COR-L47 (cell line): ENCODE measurements around the gene POLR2J.
"Not testable (repeated sequence)": the region's sequence is repeated elsewhere in the genome, so short reads cannot be mapped to it uniquely, and the experiment has no call there.

Source experiments
- DNase-seq: peaks from one replicate; lab custom pipeline; 2025; lab: John Stamatoyannopoulos, UW

POLR2J gene

DNA sequence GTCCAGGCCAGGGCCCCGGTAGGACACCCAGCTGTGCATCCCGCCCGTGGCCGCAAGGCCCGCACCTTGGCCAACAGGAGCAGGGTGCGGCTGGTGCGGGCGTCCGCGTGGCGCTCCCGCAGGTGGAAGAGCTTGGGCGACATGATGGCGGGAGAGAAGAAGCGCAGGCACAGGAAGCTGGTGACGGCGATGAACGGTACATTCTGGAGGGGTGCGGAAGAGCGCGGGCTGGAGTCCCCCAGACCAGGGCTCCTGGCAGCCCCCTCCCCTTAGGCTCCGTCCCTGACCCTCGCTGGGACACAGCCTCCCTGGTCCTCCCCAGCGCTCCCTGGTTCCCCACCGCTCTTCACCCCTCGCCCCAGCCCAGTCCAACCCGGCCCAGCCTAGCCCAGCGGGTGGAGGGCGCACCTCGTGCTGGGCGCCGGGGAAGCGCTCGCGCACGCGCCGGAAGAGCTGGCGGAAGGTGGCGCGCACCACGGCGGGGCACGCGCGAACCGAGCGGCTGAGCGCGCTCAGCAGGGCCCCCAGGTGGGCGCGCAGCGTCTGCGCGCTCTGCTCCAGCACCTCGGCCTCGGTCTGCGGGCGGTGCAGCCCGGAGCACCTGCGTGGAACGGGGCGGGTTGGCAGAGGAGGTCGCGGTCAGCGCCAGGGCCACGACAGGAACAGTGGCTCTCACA lies 15.9 kb upstream of the POLR2J start:
- not testable (repeated sequence) for DNase-seq

DNA sequence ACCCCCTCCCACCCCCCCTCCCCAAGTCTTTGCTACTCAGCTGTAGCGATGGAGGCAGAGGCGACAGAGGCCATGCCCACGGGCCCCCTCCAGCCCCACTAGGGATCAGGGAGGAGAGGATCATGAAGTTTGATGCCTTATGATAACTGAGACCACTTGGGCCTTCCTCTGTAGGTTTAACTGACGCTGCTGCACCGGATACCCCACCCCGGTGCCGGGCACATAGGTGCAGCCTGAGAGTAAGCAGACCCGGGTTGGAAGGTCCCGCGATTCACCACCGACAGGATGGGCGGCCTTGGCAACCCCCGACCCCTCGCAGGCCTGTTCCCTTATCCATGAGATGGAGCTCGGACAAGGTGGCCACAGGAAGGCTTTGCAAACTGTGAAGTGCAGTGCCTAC lies 15.3 kb upstream of the POLR2J start:
- DNase-seq: not testable (repeated sequence)

DNA sequence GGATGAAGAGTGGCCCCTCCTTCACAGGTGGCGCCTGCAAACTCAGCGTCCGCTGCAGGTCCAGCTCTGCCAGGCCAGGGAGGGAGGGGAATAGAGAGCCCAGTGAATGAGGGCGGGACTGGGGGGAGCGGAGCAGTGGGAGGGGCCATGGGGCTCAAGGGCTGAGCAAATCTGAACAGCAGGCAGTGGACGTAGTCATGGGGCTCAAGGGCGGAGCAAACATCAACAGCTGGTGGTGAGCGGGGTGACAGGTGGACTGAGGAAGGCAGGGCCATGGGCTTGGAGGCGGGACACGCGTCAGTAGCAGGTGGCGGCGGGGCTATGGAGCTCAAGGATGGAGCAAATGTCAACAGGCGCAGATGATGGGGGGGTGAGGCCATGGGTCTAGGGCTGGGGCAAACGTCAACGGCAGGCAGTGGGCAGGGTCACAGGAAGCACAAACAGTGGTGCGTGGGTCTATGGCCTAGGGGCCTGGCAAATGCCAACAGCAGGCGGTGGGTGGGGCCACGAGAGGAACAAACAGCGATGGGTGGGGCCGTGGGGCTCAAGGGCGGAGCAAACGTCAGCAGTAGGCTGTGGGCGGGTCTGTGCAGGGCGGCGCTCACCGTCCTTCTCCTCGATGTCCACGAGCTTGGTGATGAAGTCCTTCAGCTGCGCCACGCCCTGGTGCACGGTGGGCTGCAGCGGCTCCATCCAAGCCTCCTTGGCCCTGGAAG lies 14.7 kb upstream of the POLR2J start:
- DNase-seq: not testable (repeated sequence)

DNA sequence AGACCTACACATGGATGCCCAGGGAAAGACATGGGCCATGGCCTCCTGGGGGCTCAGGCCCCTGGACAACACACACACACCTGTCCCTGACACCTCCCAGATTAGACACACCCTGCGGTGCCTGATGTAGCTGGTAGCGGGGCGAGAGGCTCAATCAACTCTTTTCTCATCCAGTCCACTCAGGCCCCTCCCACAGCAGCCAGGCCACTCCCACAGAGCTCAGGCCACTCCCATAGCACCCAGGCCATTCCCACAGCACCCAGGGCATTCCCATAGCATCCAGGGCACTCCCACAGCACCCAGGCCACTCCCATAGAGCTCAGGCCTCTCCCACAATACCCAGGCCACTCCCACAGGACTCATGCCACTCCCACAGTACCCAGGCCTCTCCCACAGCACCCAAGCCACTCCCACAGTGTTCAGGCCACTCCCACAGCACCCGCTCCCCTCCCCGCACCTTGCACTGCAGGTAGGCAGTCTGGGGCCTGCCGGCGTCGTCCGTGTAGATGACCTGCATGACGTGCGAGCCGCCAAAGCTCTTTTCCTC lies 11.9 kb upstream of the POLR2J start:
- not testable (repeated sequence) for DNase-seq

DNA sequence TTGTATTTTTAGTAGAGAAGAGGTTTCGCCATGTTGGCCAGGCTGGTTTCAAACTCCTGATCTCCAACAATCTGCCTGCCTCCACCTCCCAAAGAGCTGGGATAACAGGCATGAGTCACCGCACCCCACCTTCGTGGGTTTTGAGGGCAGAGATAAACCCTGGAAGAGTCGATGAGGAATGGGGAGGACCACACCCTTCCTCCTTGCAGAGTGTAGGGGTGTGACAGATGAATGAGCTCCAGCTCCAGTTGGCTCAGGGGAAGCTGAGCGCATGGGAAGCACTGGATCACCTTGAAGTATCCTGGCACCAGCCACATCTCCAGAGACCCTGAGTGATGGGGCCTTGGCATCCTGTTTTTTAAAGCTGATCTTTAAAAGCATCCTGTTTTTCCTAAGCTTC lies 5.6 kb upstream of the POLR2J start:
- not testable (repeated sequence) for DNase-seq

DNA sequence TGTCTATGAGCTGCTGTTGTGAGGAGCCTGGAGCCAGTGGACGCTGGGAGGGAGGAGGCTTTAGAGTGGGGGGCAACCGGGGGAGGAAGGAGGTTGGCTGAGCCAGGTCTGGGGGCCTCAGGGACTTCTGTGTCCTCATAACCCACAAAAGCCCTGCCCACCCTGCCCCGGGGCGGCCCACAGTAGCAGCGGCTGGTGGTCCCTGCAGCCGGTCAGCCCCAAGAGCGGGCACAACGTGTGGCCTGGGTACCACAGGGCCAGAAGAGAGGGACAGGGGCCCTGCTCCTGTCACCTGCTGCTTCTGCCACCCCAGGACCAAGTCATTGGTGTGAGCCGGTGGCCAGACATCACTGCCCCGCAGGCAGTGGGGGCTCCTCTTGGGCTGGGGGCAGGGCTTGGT lies 3.2 kb upstream of the POLR2J start:
- not testable (repeated sequence) for DNase-seq

DNA sequence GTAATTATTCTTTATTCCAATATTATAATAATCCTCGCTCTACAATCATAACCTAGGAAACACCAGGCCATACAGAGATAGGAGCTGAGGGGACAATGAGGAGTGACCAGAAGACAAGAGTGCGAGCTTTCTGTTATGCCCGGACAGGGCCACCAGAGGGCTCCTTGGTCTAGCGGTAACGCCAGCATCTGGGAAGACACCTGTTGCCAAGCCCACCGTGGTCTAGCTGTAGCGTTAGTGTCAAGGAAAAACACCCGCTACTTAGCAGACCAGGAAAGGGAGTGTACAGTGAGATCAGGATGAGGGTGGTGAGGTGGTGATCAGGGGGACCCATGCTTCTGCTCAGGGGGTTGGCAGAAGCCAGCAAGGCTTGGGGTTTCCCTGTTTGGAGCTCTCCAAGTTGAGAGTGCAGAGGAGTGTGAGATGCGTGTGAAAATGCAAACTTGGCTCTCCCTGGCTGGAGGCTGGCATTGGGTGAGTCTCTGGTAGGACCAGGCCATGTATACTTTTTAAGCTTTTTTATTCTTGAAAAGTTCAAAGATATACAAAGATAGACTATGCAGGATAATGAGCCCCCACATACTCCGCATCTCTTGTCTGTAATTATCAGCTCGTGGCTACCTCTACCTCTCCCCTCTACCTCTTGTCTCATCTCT lies 1.4 kb upstream of the POLR2J start:
- DNase-seq: not testable (repeated sequence)

DNA sequence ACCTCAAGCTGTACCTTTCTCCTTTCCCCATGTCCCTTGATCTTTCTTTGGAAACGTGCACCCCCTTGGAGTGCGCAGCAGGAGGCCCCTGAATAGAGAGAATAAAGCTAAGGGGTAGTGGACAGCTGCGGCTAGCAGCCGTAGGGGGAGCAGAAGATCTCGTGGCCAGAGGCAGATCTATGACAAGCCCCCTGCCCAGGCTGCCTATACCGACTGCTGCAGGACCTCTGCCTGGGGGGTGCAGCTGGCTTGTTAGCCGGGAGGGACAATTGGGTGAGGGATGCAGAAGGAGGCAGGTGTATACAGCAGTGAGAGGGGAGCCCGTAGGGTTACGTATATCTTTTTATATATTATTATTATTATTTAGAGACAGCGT lies 475 bp upstream of the POLR2J start:
- not testable (repeated sequence) for DNase-seq

DNA sequence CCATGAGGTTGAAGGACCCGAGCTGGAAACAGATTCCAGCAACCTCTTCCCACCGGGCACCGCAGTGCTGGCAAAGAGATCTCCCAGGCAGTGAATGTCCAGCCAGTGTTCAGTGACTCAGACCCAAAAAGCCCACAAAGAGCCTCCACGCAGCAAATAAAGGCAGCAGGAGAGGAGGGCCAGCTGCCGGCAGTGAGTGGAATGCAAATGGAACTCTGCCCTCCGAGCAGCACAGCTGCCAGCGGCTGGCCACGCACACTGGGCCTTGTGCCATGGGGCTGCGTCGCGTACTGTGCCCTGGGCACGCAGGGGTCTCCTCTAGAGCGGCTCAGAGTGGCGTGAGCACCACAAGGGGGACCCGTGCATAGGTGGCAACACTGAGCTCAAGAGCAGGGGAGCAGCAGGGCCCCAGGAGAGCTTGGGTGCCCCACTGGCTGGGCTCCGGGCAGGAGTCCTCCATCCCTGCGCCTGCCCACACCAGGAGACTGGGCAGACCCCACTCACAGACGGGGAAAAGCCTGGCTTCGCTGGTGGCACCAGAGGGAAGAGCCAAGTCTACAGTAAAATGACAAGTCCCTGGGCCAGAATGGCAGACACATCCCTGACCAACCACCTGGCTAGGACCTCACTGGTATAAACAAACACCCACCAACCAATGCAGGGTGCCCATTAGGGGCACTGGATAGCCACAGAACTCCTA lies 3.8 kb downstream of the POLR2J start:
- DNase-seq: not testable (repeated sequence)

DNA sequence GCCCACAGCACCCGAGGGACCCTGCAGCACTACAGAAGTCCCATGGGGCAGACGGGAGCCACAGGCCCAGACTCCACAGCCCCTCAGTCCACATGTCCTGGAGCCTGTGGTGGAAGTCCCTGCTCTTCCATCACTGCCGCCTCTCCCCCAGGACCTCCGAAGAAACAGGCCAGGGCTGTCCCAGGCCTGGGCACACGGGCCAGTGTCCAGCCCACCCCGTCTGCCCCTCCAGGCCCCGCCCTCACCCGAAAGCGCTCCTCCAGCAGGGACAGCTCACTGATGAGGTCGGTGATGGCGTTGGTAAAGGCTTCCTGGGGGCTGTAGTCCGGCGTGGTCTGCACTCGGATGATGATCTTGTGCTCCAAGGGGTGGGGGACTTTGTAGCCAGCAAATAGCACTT lies 4.6 kb downstream of the POLR2J start:
- not testable (repeated sequence) for DNase-seq

DNA sequence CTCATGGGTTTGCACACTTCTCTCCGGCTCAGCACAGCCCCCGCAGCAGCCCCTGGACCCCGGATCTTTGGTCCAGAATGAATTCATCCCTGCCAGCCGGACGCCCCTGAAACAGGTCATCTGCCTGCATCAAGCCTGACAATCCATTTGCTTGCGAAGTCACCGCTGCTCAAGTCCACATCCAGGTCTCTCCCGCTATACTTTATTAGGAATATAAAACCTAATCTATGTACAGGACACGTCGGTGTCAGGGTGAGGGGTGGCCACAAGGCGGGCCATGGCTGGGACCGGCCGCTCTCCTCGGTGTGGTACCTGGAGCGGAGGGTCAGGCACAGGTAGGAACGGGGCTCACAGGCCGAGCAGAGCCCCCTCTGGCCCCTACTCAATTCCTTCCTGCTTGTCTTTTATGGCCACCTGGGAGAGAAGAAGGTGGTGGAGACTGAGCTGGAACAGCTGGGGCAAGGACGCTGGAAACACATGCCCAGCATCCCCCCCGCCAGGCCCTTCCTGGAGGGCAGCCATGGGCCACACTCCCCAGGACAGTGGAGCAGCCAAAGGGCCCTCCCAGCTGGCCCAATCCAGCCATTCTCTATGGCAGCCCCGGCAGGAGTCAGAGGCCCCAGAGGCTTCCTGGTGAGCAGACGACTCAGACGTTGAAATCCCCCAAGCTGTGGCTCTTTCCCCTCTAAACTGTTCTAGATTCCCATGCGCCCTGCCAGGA lies 5.3 kb downstream of the POLR2J start:
- no peak for DNase-seq

DNA sequence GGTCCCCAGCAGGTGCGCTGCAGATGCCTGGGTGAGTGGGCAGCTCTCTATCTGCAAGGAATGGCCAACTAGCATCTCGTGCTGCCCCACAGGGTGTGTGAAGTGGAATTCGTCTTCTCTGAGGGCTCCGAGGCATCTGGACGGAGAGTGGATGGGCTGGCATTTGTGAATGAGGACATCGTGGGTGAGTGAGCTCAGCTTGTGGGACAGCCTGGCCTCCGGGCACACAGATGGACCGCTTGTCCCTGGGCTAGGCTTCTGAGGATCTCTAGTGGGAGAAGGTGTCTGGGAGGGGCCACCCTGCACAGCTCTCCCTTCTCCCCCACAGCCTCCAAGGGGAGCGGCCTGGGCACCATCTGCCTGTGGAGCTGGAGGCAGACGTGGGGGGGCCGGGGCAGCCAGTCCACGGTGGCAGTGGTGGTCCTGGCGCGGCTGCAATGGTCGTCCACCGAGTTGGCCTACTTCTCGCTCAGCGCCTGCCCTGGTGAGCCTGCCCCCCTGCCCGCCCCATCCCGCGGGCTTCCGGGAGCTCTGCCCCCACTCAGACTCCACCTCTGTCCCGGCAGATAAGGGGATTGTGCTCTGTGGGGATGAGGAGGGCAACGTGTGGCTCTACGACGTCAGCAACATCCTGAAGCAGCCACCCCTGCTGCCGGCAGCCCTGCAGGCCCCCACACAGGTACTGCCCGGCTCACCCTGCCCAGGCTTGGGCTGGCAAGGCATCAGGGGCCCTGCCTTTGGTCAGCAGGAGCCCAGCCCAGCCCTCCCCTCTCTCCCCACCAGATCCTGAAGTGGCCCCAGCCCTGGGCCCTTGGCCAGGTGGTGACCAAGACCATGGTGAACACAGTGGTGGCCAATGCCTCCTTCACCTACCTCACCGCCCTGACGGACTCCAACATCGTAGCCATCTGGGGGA lies 6.3 kb downstream of the POLR2J start:
- DNase-seq: no peak

DNA sequence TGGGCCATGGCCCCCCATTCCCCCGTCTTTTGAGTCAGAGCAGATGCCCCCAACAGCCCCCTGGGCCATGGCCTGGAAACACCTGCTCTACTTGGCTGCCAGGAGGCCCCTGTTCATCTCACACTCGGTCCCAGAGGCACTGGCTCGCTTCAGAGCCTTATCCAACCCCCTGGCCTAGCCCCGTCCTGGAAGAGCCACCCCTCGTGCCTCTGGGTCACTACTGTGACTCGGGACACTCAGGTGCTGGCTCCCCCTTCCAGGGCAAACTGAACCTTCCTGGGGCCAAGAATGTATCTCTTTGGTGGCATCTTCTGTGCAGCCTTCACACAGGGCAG lies 7.0 kb downstream of the POLR2J start:
- no peak for DNase-seq

DNA sequence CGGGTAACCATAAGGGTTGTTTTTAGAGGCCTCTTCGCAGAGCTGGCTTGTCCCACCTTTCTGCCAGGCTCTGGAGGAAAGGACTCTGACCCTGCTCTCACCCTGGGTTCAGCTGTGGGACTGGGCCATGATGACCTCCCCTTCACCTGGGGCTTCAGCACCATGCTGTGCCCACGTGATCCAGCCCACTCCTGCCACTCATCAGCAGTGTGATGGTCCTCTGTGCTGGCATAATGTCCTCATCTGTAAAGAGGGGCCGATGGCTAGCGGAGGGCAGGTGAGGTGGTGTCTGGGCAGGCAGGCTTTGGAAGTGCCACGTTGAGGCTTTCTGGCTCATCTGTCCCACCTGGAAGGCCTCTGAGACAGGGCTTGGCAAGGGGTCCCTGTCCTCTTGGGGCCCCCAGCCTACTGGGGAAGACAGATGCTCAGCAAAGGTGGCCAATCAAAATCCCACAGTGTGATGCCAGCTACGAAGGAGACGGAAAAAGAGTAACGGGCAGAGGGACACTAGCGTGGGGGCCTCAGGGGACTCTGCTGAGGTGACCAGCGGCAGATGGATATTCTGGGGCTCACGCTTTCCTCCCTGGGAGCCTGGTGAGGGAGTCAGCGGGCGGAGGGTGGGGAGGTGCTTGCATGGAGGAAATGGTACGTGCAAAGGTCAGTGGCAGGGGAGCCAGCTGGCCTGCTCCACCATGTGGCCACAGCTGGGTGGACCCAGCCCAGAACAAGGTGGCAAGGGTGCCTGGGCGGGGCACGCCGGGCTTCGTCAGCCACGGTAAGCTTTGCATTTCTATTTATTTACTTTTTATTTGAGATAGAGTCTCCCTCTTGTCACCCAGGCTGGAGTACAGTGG lies 8.5 kb downstream of the POLR2J start:
- no peak for DNase-seq

DNA sequence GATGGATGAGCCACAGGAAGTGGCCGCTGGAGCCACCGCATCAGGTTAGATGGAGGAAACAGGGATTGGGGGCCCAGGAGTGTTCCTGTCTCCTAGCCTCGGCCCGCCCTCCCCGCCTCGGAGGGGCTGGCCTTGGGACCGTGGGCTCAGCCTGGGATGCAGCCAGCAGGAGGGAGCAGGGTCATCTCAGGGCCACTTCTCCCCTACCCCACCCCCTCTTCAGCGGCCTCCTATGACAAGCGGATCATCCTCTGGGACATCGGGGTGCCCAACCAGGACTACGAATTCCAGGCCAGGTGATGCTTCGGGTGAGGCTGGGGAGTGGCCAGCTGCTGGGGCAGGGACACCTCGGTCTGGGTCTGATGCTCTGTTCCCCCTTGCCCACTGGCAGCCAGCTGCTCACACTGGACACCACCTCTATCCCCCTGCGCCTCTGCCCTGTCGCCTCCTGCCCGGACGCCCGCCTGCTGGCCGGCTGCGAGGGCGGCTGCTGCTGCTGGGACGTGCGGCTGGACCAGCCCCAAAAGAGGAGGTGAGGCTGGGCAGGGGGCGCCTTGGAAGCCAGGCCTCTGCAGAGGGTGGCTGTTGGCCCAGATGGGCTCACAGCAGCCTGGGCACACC lies 9.3 kb downstream of the POLR2J start:
- DNase-seq: no peak

DNA sequence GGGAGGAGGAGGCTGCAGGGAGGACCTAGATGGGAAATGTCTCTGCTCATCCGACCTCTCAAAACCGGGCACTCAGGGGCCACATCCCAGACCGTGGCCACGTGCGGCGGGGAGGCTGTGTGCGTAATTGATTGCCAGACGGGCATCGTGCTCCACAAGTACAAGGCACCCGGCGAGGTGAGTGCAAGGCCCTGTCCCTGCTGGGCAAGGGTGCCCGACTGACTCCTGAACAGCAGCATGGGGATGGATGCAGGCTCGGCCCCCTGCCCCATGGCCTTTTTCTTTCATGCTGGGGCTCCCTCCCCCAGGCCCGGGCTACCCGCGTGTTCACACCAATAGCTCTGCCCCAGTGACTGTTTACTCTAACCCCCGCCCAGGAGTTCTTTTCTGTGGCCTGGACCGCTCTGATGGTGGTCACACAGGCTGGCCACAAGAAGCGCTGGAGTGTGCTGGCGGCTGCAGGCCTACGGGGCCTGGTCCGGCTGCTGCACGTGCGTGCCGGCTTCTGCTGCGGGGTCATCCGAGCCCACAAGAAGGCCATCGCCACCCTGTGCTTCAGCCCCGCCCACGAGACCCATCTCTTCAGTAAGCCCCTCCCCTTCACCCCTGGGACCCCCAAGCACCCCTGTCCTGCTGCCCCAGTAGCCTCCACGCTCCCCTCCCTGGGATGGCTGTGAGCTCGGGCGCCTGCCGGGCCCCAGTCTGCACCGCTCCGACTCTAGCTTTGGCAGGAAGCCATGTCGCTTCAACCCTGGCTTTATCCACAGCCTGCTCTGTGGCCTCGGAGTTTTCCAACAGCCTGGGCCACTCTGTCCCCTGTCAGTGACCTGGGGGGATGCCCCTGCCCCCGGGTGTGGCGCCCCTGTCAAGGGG lies 10.0 kb downstream of the POLR2J start:
- no peak for DNase-seq

DNA sequence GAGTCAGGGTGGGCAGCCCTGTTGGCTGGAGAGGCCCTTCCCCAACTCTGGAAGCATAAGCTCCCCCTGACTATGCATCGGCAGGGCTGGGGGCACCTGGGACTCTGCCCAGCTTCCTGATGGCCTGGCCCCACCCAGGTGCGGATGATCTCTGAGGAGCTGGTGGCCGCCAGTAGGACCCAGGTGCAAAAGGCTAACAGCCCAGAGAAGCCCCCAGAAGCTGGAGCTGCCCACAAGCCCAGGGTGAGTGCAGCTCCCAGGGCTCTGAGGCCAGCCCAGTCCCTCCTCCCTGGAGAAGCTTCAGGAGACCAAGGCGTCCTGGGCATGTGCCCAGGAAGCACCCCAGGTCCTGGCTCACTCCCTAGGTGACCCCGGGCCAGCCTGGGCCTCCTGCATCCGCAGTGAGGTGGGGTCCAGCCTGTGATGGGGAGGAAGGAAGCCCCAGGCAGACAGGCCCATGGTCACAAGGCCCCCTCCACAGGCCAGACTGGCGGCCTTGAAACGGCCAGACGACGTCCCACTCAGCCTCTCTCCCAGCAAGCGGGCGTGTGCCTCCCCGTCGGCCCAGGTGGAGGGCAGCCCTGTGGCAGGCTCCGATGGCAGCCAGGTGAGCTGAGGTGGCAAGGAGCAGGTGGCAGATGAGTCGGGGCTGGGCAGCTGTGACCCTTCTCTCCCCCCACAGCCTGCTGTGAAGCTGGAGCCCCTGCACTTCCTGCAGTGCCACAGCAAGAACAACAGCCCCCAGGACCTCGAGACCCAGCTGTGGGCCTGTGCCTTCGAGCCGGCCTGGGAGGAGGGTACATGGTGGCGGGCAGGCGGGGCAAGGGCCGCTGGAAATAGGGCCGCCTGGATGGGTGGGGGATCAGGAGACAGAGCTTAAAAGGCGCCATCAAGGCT lies 10.9 kb downstream of the POLR2J start:
- DNase-seq: no peak
